NB4 (cell line): ENCODE measurements around the gene SPDYE18.
A peak's percentile ranks its signal among the peaks of the same experiment; 100 is the strongest.
"Not testable (repeated sequence)": the region's sequence is repeated elsewhere in the genome, so short reads cannot be mapped to it uniquely, and the experiment has no call there.

Experiments used
- DNase-seq: peaks from one replicate; pipeline ENCODE4 v3.0.0; 2010; ENCODE audit warnings: low read depth
- H3K4me3 ChIP-seq: one replicate; pipeline ENCODE4 v1.5.1; 2011; ENCODE audit warnings: mild to moderate bottlenecking, low read depth, low read length, moderate library complexity

Gene SPDYE18

GRCh38 chr7:77008000-77008399 is 54.4 kb downstream of the SPDYE18 start:
- not testable (repeated sequence) for H3K4me3 ChIP-seq
- DNase-seq, result peak; percentile 4

DNA sequence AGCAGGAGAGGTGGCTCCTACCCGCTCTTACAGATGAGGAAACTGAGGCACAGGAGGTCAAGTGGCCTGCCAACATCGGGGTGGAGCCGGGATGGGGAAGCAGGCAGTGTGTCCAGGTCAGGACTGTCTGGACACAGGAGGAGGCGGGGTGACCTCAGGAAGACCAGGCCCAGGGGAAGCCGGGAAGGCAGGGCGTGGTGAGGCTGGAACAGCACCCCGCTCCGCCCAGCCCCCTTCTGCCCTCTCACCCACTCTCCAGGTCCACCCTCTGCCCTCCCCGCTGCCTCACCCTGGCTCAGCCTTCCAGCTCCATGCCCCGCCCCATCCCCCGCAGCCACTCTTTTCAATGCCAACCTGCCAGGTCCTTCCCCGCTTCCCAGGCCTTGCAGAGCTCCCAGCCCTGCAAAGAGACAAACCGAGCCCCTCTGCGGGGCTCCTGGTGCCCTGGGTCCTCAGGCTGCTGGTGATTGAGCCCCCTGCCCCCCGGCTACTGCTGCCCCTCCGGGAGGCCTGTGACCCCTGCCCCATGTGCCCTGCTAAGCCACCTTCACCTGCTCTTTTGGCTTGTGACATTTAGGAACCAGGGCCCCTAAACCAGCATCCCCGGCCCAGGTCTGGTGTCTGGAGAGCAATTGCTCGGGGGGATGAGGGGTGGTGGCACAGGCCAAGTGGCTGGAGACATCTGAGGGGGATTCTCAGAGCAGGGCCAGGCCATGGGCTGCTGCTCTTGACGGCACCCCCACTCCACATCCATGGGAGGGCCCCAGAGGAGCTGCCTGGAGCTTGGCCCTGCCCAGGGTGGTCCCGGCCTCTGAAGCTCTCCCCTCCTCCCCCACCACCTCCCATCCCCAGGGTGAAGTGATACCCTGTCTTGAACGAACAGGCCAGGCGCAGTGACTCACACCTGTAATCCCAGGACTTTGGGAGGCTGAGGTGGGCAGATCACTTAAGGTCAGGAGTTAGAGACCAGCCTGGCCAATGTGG is 55.9 kb downstream of the SPDYE18 start:
- H3K4me3 ChIP-seq, DNase-seq: not testable (repeated sequence)

- not testable (repeated sequence) for H3K4me3 ChIP-seq
Measured at GRCh38 chr7:77005461-77006057, 56.8 kb downstream of the SPDYE18 start.

DNA sequence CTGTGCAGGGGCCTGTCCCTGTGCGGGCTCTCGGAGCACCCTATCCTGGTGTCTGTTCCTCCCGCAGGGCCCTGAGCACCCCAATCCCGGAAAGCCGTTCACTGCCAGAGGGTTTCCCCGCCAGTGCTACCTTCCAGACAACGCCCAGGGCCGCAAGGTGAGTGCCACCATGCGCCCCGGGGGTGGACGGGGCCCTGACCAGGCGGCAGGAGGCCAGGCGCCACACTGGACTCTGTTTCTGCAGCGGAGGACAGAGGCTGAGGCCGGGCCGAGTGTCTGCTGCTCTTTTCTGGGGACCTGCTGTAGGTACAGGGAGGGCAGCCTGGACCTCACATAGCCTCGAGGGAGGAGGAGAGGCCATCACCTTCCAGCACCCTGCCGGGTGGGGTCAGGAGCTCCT is 58.2 kb downstream of the SPDYE18 start:
- not testable (repeated sequence) for H3K4me3 ChIP-seq, DNase-seq

More at GRCh38 chr7:77005461-77006057, 56.8 kb downstream of the SPDYE18 start:
- not testable (repeated sequence) for DNase-seq

- H3K4me3 ChIP-seq, DNase-seq: not testable (repeated sequence)
Measured at GRCh38 chr7:77003241-77003640, 59.1 kb downstream of the SPDYE18 start.

DNA sequence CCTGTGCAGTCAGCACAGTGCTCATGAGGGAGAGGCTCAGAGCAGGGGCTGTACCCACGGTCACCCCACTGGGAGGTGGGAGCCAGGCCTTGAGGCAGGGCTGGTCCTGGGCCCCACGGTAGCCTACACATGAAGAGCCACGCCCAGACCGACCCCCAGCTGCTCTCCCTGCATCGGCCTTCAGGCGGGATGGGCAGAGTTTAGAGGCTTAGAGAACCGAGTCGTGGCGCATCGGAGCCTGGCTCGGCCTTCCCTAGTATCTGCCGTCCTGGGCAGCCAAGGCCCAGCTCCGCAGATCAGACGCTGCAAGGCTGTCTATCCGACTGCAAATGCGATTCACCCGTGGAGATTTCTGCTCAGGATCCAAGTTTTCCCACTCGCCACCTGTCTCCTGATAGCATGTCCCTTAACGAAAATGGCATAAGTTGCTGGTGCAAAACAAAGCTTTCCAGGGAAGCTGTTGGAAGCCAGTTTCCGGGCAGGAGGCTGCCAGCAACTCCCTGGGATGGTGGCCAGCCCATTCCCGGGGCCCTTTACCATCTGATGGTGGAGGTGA is 59.6 kb downstream of the SPDYE18 start:
- DNase-seq, H3K4me3 ChIP-seq: not testable (repeated sequence)

DNA sequence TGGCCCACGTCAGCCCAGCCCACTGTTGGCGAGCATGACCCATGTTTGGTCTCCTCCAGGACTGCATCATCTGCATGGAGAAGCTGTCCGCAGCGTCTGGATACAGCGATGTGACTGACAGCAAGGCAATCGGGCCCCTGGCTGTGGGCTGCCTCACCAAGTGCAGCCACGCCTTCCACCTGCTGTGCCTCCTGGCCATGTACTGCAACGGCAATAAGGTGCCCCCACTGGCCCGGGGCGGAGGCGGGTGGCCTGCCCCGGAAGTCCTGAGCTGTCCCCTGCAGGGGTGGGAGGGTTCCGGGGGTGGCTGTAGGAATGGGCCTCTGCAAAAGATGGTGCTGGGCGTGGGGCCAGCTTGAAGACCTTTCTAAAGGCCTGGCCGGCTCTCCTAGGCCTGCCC is 60.3 kb downstream of the SPDYE18 start:
- H3K4me3 ChIP-seq, DNase-seq: not testable (repeated sequence)
